HG03565 (cell line): ENCODE data around the gene PLA2G3.
"Not testable (repeated sequence)": the region's sequence is repeated elsewhere in the genome, so short reads cannot be mapped to it uniquely, and the experiment has no call there.

Source experiments
- ATAC-seq: cut with Tn5 transposase; IDR thresholded peaks from one replicate; pipeline ENCODE4 v1.9.1; 2021; ENCODE audit warnings: mild to moderate bottlenecking, moderate library complexity; ENCODE audit not compliant: unreplicated experiment

Gene PLA2G3

DNA sequence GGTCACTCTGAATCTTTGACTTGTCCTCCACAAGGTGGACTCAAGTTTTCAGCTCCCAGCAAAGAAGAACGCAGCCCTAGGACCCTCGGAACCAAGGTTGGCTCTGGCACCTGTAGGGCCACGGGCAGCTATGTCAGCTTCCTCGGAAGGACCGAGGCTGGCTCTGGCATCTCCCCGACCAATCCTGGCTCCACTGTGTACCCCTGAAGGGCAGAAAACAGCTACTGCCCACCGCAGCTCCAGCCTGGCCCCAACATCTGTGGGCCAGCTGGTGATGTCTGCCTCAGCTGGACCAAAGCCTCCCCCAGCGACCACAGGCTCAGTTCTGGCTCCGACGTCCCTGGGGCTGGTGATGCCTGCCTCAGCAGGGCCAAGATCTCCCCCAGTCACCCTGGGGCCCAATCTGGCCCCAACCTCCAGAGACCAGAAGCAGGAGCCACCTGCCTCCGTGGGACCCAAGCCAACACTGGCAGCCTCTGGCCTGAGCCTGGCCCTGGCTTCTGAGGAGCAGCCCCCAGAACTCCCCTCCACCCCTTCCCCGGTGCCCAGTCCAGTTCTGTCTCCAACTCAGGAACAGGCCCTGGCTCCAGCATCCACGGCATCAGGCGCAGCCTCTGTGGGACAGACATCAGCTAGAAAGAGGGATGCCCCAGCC lies 15.4 kb downstream of the PLA2G3 start:
- ATAC-seq, result no peak

DNA sequence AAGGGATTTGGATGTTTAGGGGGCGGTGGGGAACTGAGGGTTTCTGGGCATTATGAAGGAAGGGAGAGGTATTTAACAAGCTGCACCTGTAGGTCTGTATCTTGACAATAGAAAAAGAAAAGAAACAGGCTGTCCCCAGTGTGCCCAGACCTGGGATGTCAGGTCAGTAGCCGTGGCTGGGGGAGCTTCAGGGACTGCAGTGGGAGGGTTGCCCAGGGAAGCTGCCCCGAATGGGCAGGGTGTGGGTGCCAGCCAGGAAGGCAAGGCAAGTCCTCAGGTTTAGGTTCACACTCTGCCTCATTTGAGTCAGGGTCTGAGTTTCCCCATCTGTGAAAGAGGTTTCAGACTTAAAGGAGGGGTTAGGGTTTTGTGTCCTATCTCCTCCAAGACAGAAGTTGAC lies 16.0 kb downstream of the PLA2G3 start:
- ATAC-seq, result no peak

DNA sequence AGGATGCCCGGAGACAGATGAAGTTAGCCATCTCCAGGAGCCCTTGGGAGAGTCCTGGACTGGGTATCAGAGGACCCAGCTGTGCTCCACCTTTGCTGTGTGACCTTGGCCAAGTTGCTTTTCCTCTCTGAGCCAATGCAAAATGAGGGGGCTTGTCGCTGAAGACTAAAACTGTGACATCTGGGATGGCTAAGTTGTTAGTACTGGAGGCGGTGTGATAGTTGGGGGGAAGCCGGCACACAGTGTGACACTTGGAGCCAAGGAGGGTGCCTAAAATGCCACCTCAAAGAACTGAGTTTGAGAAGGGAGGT lies 17.1 kb downstream of the PLA2G3 start:
- no peak for ATAC-seq

DNA sequence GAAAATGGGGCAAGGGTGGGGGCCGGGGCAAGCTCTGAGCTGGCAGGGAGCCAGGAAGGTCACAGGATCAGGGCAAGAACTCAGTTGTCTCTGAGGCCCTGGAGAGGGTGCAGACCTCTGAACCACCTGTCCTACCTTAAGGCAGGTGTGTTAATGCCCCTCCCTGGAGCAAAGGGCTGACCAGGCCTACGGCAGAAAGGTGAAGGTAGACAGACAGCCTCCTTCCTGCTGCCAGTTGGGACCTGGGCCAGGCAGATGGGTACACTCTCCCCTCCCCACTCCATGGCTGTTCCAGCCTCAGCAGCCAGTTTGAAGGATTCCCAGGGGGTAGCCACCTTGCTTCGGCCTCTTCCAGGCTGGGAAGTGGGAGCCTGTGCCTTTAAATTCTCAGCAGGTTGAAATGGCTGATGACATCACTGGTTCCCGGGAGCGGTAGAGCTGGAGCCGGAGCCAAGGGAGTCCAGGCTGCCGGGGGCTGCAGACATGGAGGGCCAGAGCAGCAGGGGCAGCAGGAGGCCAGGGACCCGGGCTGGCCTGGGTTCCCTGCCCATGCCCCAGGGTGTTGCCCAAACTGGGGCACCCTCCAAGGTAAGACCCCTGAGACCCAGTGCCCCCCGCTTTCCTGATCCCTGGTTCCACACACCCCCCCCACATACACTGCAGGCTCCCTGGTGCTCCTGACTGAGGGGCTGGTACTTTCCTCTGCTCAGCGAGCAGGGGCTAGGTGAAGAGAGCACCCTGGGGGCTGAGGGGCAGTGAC lies 17.6 kb downstream of the PLA2G3 start, which contains the start of gene INPP5J:
INPP5J (plus strand) TSS at position 435 of the 760 bp plus-strand sequence; CDS start at position 484, 49 bp downstream.
- no peak for ATAC-seq

DNA sequence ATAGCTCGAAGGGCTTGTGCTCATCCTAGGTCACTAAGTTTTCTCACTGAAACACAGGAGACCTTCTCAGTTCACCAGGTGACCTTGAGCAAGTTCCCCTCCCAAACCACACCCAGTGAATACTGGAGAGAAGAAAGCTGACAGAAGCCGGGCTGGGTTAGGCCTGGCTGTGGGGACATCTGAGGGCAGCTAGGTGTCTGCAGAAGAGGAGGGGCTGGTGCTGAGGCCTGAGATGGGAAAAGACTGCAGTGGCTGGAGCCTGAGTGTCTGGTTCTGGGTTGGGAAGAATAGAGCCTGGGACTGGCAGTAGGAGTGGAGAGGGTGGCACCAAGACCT lies 18.1 kb downstream of the PLA2G3 start:
- no peak for ATAC-seq

DNA sequence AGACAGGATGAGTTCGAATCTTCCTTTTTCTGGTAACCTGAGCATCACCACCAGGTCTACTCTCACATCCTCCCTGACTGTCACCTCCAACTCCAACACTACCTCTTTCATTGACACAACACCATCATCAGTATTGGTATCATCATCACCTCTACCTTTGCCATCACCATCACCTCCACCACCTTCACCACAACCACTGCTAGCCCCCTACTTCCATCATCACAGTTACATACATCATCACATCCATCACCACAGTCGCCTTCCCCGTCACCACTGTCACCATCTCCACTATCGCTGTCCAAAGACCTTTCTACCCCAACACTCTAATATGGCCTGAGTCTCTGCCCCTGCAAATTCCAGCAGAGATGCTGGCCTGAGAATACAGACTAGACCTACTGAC lies 18.9 kb downstream of the PLA2G3 start:
- no peak for ATAC-seq

DNA sequence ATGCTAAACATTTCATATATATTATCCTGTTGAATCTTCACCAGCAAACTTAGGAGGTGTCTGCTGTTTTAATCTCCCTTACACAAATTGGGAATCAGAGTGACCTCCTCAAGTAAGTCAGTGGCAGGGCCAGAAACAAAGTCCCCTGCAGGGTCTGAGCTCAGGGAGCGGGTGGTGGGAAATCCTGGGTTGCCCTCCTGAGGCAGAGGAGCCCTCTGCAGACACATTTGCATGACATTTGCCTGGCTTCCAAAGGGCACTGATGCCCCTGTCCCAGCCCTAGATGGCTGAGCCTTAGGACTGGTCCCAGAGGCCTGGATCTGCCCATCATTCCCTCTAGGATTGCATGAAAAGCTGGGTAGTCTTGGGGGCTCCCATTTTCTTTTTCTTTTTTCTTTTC lies 19.7 kb downstream of the PLA2G3 start:
- no peak for ATAC-seq

DNA sequence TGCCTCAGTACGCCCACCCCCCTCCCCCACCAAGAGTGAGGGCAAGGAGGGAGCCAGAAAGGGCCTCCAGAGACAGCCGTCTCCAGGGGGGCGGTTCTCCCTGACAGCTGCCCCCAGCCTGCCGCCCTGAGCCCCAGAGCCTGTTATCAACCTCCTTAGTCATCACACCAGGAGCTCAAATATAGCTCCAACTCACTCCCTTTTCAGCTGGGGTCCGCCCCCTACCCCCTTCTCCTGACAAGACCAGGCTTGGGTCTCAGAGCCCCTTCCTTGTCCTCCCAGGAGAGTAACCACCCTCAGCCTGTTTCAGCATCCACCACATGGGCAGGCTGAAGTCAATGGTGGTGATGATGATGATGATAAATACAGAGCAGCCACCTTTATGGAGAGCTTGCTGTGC lies 20.1 kb downstream of the PLA2G3 start:
- ATAC-seq, result no peak

DNA sequence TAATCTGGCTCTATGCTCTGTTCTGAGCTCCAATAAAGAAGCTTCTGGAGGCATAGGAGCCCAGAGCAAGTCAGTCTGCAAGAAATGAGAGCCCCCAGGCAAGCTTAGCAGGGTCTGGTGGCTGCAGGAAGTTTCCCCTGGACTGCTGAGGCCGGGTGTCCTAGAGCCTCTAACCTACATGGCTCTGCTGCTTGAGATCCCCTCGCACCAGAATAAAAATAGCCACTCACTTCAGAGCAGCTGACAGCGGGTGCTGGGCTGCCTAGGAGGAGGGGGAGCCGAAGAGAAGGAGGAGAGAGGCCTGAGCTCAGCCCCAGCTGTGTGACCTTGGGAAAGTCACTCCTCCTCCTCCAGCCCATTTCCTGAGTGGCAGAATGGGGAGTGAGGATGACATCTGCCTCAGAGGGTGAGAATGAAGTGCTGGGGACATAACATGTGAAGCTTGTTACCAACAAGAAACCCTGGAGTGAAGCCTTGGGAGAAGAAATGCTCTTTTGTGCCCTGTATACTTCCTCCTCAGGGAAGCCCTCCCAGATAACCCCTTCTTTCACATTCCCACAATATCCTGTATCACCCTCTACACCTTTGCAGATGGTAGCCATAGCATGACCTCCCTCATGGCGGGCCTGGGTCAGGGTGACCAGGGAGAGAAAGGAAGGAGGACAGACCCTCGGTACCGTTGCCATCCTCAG lies 21.1 kb downstream of the PLA2G3 start:
- ATAC-seq, result no peak

DNA sequence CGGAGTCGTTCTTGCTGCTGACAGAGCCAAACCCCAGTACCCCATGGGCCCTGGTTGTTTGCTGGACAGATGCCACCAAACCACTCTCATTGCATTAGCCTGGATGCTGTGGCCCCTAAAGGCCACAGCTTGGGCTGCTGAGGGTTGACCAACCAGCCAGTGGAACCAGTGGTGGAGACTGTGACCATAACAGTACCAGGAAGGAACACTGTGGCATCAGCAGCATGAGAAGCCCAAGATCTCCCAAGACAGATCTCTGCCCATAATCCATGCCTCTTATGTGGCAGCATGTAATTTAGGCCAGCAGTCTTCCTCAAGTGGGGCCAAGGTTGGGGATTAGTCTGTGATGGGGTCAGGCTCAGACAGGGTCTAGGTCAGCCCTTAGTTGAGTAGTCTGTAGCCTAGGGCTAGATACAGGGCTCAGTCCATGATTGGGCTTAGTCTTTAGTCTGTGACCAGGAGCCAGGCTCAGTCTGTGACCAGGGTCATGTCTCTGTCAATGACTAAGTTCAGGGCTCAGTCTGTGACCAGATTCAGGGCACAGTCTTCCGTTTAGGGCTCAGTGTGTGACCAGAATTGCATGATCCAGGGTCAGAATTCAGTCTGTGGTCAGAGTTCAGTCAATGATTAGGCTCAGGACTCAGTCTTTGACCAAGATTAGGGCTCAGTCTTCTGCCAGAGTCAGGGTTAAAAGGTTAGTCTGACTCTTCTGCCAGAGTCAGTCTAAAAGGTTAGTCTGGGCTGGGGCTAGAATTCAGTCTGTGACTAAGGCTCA lies 22.1 kb downstream of the PLA2G3 start:
- no peak for ATAC-seq

DNA sequence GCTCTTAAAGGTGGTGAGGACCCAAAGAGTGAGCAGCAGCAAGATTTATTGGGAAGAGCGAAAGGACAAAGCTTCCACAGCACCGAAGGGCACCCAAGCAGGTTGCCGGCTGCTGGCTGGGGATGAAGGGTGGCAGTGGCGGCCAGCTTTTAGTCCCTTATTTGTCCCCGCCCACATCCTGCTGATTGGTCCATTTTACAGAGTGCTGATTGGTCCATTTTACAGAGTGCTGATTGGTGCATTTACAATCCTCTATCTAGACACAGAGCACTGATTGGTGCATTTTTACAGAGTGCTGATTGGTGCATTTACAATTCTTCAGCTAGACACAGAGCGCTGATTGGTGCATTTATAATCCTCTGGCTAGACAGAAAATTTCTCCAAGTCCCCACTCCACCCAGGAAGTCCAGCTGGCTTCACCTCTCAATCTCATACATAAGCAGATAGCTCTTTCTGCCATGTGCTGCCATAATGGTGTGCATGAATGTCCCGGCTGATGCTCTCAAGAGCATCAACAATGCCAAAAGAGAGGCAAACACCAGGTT lies 27.7 kb downstream of the PLA2G3 start:
- ATAC-seq, result not testable (repeated sequence)

DNA sequence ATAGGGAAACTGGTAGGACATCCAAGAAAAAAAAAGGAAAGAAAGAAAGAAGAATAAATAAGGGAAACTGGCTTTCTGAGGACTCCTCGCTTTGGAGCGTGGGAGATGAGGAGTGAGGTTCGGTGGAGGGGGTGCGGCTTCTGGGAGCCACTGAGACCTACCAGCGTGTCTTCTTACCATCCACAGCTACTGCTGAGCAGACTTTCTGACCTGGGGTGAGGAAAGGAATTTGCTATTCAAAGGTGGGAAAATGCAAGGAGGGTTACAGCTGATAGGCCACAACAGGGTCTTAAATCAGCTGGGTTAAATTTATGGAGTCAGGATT lies 32.5 kb downstream of the PLA2G3 start:
- ATAC-seq, result peak; percentile 9

DNA sequence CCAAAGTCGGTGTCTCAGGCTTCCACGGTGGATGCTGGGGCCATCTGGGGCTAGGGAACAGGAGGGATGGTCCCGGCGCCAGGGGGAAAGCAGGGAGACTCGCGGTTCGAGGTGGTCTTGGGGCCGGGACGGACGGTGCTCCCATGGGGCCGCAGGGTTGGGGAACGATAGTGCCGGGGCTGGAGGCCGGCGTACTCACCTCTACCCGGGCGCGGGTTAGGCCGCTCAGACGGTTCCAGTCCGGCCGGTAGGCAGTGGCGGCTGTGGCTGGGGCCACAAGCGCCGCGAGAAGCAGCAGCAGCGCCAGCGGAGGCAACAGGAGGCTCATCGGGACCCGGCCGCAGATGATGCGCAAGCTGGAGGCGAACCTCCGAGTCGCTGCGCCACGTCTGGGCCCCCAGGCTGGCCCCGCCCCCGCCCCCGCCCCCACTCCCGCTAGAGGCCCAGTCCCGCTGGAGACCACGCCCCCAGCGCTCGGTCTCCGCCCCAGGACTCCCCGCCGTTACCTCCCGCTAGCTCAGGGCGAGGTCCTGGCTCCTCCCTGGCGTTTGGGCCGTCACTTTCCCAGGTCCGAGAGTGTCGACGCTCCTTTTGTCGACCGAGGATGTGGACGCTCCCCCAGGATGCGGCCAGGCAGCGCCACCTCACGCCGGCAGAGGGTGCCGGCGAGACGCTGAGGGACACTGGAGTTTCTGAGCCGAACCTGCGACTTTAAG lies 33.0 kb downstream of the PLA2G3 start, which contains the start of gene SELENOM:
SELENOM (minus strand) TSS at position 391 of the 716 bp plus-strand sequence; CDS start at position 328, 63 bp downstream.
- ATAC-seq, result peak; percentile 60

DNA sequence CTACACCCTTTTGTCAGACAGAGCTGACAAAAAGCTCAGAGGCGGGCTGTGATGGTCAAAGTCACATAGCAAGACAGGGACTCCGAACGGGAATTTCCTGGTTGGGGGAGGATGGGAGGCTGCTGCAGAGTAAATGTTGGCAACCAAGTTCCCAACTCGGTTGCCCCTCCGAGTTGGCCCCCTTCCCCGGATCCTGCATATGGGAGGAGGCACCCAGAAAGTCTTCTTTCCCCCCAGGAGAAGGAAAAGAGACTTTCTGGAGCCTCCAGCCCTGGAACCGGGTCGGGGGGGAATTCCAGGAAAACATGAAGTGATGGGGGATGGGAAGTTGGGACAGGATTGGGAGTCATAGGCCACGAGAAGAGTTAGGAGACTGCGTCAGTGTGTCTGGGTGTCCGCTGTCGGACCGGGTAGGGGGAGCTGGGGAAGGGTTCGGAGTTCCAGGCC lies 33.6 kb downstream of the PLA2G3 start:
- no peak for ATAC-seq

DNA sequence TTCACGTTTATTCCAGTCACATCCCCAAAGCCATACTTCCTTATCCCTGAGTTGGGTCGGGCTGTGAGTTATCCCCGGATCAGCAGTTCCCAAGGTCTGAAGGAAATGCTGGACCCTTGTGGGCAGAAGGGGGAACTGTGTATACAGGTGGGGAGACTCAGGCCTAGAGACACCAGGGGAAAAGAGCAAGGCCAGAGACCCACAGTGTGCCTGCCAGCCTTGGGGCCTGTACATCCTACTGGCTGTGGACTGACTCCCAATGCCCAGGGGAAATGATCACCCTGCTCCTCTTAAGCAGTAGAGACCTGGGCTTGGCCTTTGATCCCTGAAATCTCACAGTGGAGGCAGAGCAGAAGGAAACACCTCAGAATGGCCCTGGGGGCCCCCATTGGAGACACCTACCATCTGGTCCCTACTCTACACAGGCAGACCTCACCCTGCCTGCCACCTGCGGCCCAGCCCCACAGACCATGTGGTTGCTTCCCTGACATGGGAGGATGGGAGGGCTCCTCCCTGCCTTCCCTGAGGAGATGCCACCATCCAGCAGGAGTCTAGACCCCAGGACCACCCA lies 34.2 kb downstream of the PLA2G3 start:
- ATAC-seq, result no peak

DNA sequence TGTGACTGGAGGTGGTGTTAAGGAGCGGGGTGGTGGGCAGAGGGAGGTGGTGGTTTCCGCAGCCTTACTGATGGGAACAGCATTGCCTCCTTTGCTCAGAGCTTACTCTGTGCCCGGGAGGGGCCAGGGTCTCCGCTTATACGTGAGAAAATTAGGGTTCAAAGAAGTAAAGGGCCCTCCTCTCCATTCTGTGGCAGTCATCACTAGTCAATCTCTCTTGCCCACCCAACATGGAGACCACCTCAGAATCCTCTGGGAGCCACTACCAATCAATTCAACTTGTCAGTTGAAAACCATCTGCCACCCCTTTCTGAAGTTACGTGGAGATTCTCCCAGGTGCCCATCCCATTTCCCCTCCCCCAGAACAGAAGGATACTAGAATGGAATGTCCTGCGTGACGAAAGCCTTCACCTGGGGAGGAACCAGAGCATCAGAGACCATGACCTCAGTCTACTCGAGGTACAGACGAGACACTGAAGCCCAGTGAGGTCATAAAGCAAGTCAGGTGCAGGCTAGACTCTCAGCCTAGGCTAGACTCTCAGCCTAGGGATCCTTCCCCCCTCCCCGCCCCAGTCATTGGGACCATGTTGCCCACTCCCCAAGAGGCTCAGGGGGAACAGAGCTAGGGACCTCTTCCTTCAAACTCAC lies 34.9 kb downstream of the PLA2G3 start:
- ATAC-seq, result no peak

DNA sequence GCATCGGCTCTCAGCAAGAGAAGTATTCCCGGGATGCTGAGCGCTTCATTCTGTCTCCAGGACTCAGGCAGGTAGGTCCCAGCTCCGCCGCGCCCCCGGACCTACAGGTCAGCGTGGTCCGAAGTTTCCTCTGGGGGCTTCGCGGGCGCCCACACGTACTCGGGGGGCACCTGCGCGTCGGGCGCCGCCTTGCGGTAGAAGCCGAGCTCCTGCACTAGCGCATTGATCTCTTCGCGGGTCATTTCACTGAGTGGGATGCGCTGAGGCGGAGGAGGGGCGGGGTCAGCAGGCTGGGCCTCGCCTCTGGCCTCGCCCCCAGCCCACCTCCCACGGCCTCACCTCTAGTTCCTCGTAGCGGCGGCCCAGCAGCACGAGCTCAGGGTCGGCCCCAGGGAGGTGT lies 35.4 kb downstream of the PLA2G3 start:
- no peak for ATAC-seq

DNA sequence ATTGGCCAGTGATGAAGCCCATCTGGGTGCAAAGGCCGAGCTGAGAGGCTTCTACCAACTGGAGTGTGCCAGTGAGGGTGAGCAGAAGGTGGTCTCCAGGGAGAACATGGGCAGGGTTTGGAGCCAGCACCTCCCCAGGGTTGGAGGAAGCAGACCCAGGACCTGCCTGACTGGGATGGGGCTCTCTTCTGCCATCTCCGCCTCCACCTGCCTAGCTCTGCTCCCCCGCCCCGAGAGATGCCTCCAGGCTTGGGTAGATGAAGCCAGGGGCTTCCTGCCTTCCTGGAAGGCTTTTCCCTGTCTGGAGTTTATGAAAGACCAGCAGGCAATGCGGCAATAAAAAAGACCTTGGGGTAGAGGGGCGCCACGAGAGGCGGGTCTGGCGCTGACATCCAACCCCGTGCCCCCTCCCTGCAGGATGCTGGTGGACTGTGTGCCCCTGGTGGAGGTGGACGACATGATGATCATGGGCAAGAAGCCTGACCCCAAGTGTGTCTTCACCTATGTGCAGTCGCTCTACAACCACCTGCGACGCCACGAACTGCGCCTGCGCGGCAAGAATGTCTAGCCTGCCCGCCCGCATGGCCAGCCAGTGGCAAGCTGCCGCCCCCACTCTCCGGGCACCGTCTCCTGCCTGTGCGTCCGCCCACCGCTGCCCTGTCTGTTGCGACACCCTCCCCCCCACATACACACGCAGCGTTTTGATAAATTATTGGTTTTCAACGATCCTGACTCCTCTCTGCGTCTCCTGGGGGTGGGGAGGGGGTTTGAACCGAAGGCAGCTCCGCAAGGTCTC lies 36.2 kb downstream of the PLA2G3 start:
- no peak for ATAC-seq

DNA sequence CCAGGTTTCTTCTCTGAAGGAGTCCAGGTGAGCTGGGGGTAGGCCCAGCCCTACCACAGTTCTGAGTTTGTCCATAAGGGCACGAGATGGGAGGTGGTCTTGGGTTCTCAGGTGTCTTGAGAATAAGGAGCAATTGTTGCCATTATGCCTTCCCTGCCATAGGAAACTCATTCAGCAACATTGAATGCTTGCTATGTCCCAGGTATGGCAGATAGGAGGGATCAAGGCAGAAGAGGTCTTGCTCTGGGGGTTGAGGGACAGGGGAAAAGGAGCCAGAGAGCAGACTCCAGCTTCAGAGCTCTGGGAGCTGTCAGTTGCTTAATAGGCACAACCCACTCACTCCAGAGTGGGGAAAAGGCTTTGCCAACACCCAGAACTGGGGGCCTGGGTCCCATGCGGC lies 37.2 kb downstream of the PLA2G3 start:
- no peak for ATAC-seq
